A673 (cell line): ENCODE results near the gene AMTN. TPM values are rescaled to one million over a fixed set of nuclear protein-coding genes. Genes with fewer than 3 reads are reported as not detected.
"Not testable (repeated sequence)": the region's sequence is repeated elsewhere in the genome, so short reads cannot be mapped to it uniquely, and the experiment has no call there.

Source experiments
- BruUV-seq: library from RNA; stranded (reverse); fragments of 400-500 nt; replicated peaks from 2 replicates; lab custom pipeline; 2021; lab: Mats Ljungman, UMichigan
- CTCF ChIA-PET: fragments of 300-600 bp; sonication (Branson Sonifier 250); formaldehyde crosslinking; loops from one replicate; lab custom pipeline; 2022; ENCODE audit warnings: antibody characterized with exemption; lab: Charles Lee
- POLR2A ChIA-PET: fragments of 300-600 bp; sonication (Branson Sonifier 250); formaldehyde crosslinking; loops from one replicate; lab custom pipeline; 2022; ENCODE audit warnings: antibody characterized with exemption; ENCODE audit not compliant: low non-redundant PET; lab: Charles Lee
- DNase-seq: peaks from one replicate; pipeline ENCODE4 v3.0.0-alpha.2; 2015; ENCODE audit warnings: low spot score
- H3K27ac ChIP-seq: fragments of 200-600 bp; sonication (generic); 2 replicates; pipeline ENCODE4 v1.5.1; 2016; ENCODE audit warnings: mixed run types, low read depth, mild to moderate bottlenecking, mixed read lengths, antibody characterized with exemption, low read length; ENCODE audit not compliant: poor library complexity, severe bottlenecking
- H3K27me3 ChIP-seq: fragments of 200-600 bp; sonication (generic); replicated peaks from 2 replicates; pipeline ENCODE4 v1.6.1; 2017; ENCODE audit warnings: mixed run types, low read depth, mild to moderate bottlenecking, mixed read lengths, antibody characterized with exemption, low read length; ENCODE audit not compliant: insufficient read depth, poor library complexity
- H3K36me3 ChIP-seq: fragments of 200-600 bp; sonication (generic); 2 replicates; pipeline ENCODE4 v1.6.1; 2016; ENCODE audit warnings: mixed run types, mild to moderate bottlenecking, mixed read lengths, antibody characterized with exemption, low read length; ENCODE audit not compliant: insufficient read depth, poor library complexity, severe bottlenecking
- H3K4me1 ChIP-seq: fragments of 200-600 bp; sonication (generic); 2 replicates; pipeline ENCODE4 v1.6.1; 2017; ENCODE audit warnings: mixed run types, mild to moderate bottlenecking, mixed read lengths, antibody characterized with exemption, low read length; ENCODE audit not compliant: insufficient read depth, poor library complexity, severe bottlenecking
- H3K4me3 ChIP-seq: fragments of 200-600 bp; sonication (generic); 2 replicates; pipeline ENCODE4 v1.5.1; 2016; ENCODE audit warnings: low read depth, mixed run types, mild to moderate bottlenecking, mixed read lengths, low read length; ENCODE audit not compliant: poor library complexity, severe bottlenecking
- H3K9me3 ChIP-seq: fragments of 200-600 bp; sonication (generic); 2 replicates; pipeline ENCODE4 v1.6.1; 2016; ENCODE audit warnings: mixed run types, low read depth, mild to moderate bottlenecking, mixed read lengths, antibody characterized with exemption, low read length; ENCODE audit not compliant: poor library complexity, severe bottlenecking
- EZH2 ChIP-seq: fragments of 200-600 bp; sonication (generic); IDR thresholded peaks from 2 replicates; pipeline ENCODE4 v1.6.1; 2017; ENCODE audit warnings: borderline replicate concordance, low read depth, mild to moderate bottlenecking, mixed read lengths, antibody characterized with exemption, low read length; ENCODE audit not compliant: poor library complexity, severe bottlenecking
- intact Hi-C: fragments of 100-400 bp; cut with micrococcal nuclease; formaldehyde crosslinking; loops from one replicate; pipeline ENCODE4 v1.10.0; 2022; ENCODE audit not compliant: unreplicated experiment
- total RNA-seq: library from RNA; stranded (reverse); gene quantifications from 2 replicates; pipeline ENCODE4 v1.2.3, GENCODE V29; 2021
- TF ChIP-seq, protein P1 (sequence below): fragments of 300-800, 200-600 bp; sonication (generic); conservative IDR thresholded peaks from 2 replicates; pipeline ENCODE4 v1.5.1; 2017; ENCODE audit warnings: low read depth, mild to moderate bottlenecking, antibody characterized with exemption, low read length, moderate library complexity, mixed read lengths

The AMTN gene
- total RNA-seq, 1 experiment from 2014 or later: not detected

- POLR2A ChIA-PET: no interaction called here
- H3K27me3 ChIP-seq: no peaks in the 10 kb centered on the region
- H3K4me3 ChIP-seq: no peak overlapping the region
- intact Hi-C loops: no loop called here
- H3K36me3 ChIP-seq: no peaks in the 10 kb centered on the region
- CTCF ChIA-PET: no interaction called here
- no peaks in the 10 kb centered on the region for H3K9me3 ChIP-seq
- no peak overlapping the region for H3K27ac ChIP-seq
- DNase-seq: no peak
- no peaks in the 10 kb centered on the region for H3K4me1 ChIP-seq
- TF ChIP-seq, protein P1, sequence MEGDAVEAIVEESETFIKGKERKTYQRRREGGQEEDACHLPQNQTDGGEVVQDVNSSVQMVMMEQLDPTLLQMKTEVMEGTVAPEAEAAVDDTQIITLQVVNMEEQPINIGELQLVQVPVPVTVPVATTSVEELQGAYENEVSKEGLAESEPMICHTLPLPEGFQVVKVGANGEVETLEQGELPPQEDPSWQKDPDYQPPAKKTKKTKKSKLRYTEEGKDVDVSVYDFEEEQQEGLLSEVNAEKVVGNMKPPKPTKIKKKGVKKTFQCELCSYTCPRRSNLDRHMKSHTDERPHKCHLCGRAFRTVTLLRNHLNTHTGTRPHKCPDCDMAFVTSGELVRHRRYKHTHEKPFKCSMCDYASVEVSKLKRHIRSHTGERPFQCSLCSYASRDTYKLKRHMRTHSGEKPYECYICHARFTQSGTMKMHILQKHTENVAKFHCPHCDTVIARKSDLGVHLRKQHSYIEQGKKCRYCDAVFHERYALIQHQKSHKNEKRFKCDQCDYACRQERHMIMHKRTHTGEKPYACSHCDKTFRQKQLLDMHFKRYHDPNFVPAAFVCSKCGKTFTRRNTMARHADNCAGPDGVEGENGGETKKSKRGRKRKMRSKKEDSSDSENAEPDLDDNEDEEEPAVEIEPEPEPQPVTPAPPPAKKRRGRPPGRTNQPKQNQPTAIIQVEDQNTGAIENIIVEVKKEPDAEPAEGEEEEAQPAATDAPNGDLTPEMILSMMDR: no peak
- no peak for TF ChIP-seq EZH2
- no TSS peak for BruUV-seq
These were observed 15.4 kb downstream of the AMTN start for GRCh38 chr4:70533791-70534190.

- DNase-seq, intact Hi-C loops, BruUV-seq, H3K27me3 ChIP-seq, CTCF ChIA-PET, H3K4me3 ChIP-seq, H3K4me1 ChIP-seq, H3K27ac ChIP-seq, POLR2A ChIA-PET, H3K36me3 ChIP-seq, H3K9me3 ChIP-seq: not testable (repeated sequence)
These were observed 16.5 kb downstream of the AMTN start for GRCh38 chr4:70534886-70535285.

DNA sequence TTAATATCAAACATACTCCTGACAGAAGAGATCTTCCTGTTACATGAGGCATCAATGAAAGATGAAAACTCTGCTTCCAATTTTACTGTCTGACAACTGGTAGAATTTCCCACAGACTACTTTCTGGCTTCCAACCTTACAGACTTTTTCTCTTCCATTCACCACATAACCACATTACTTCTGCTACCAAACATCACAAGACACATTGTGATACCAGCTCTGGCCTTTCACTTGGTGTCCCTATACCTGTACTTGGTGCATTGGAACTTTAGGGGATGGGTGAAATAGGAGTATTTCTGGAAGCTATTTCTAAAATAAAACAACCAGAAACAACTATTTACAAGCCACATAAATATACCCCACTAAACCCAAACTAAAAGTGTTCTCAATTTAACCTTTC, 20.5 kb downstream of the AMTN start:
- no peak for DNase-seq
- no peaks in the 10 kb centered on the region for H3K4me1 ChIP-seq
- POLR2A ChIA-PET: no interaction called here
- TF ChIP-seq, protein P1: no peak
- TF ChIP-seq EZH2: no peak
- CTCF ChIA-PET: no interaction called here
- no peaks in the 10 kb centered on the region for H3K27me3 ChIP-seq
- H3K9me3 ChIP-seq: no peaks in the 10 kb centered on the region
- intact Hi-C loops: no loop called here
- no peak overlapping the region for H3K27ac ChIP-seq
- no TSS peak for BruUV-seq
- H3K4me3 ChIP-seq: no peak overlapping the region
- no peaks in the 10 kb centered on the region for H3K36me3 ChIP-seq

- Histone ChIP-seq H3K4me1 (no peaks in the 10 kb centered on the region), H3K27me3 (no peaks in the 10 kb centered on the region), H3K9me3 (no peaks in the 10 kb centered on the region), H3K36me3 (no peaks in the 10 kb centered on the region), H3K4me3 (no peak overlapping the region), H3K27ac (no peak overlapping the region)
- ChIA-PET CTCF (no interaction called here), POLR2A (no interaction called here)
- intact Hi-C loops: no loop called here
- TF ChIP-seq, protein P1: peak; percentile 59
- TF ChIP-seq EZH2: no peak
- no TSS peak for BruUV-seq
- peak; percentile 23 for DNase-seq
These were observed 26.0 kb downstream of the AMTN start for GRCh38 chr4:70544279-70544868.
